HG02623 (cell line): ENCODE data around the gene INSYN2B.
A peak's percentile ranks its signal among the peaks of the same experiment; 100 is the strongest.
"Not testable (repeated sequence)": the region's sequence is repeated elsewhere in the genome, so short reads cannot be mapped to it uniquely, and the experiment has no call there.

Source experiments
- ATAC-seq: cut with Tn5 transposase; IDR thresholded peaks from one replicate; pipeline ENCODE4 v1.9.1; 2021; ENCODE audit warnings: moderate library complexity; ENCODE audit not compliant: unreplicated experiment

INSYN2B gene

GRCh38 chr5:169973056-169973455 is 7.2 kb downstream of the INSYN2B start:
- no peak for ATAC-seq

- no peak for ATAC-seq
These were observed 8.5 kb downstream of the INSYN2B start for GRCh38 chr5:169971780-169972179.

GRCh38 chr5:169970911-169971765 is 9.2 kb downstream of the INSYN2B start:
- ATAC-seq, result no peak

GRCh38 chr5:169970339-169970738 is 10.0 kb downstream of the INSYN2B start:
- ATAC-seq, result peak; percentile 77

- ATAC-seq, result no peak
These were observed 16.0 kb downstream of the INSYN2B start for GRCh38 chr5:169964246-169964645.

GRCh38 chr5:169960659-169961058 is 19.6 kb downstream of the INSYN2B start:
- no peak for ATAC-seq

- no peak for ATAC-seq
These were observed 22.0 kb downstream of the INSYN2B start for GRCh38 chr5:169958278-169958677.

GRCh38 chr5:169956756-169957155 is 23.5 kb downstream of the INSYN2B start:
- no peak for ATAC-seq

GRCh38 chr5:169956126-169956525 is 24.2 kb downstream of the INSYN2B start:
- ATAC-seq, result no peak

- no peak for ATAC-seq
These were observed 25.5 kb downstream of the INSYN2B start for GRCh38 chr5:169954786-169955185.

GRCh38 chr5:169953196-169953595 is 27.1 kb downstream of the INSYN2B start:
- ATAC-seq, result not testable (repeated sequence)

GRCh38 chr5:169950333-169950732 is 30.0 kb downstream of the INSYN2B start:
- ATAC-seq, result no peak

GRCh38 chr5:169946743-169947295 is 33.5 kb downstream of the INSYN2B start:
- ATAC-seq, result no peak

- ATAC-seq, result no peak
These were observed 34.4 kb downstream of the INSYN2B start for GRCh38 chr5:169945831-169946261.

- ATAC-seq, result peak; percentile 42
These were observed 35.2 kb downstream of the INSYN2B start for GRCh38 chr5:169944922-169945680.

GRCh38 chr5:169944115-169944514 is 36.2 kb downstream of the INSYN2B start:
- no peak for ATAC-seq

GRCh38 chr5:169943026-169943425 is 37.3 kb downstream of the INSYN2B start:
- no peak for ATAC-seq

GRCh38 chr5:169942181-169942580 is 38.1 kb downstream of the INSYN2B start:
- no peak for ATAC-seq

- ATAC-seq, result no peak
These were observed 38.8 kb downstream of the INSYN2B start for GRCh38 chr5:169941542-169941941.

GRCh38 chr5:169939731-169940130 is 40.6 kb downstream of the INSYN2B start:
- no peak for ATAC-seq

- ATAC-seq, result no peak
These were observed 41.9 kb downstream of the INSYN2B start for GRCh38 chr5:169938439-169938838.

GRCh38 chr5:169935762-169936161 is 44.5 kb downstream of the INSYN2B start:
- ATAC-seq, result no peak
